HG03565 (cell line): ENCODE data around the gene ZCCHC13.
"Not testable (repeated sequence)": the region's sequence is repeated elsewhere in the genome, so short reads cannot be mapped to it uniquely, and the experiment has no call there.

Experiments
- ATAC-seq: cut with Tn5 transposase; IDR thresholded peaks from one replicate; pipeline ENCODE4 v1.9.1; 2021; ENCODE audit warnings: mild to moderate bottlenecking, moderate library complexity; ENCODE audit not compliant: unreplicated experiment

ZCCHC13 gene

GRCh38 chrX:74304016-74304415 lies at the start of gene ZCCHC13:
ZCCHC13 (plus strand) TSS chrX:74304180; CDS start chrX:74304267, 87 bp downstream.
- no peak for ATAC-seq

DNA sequence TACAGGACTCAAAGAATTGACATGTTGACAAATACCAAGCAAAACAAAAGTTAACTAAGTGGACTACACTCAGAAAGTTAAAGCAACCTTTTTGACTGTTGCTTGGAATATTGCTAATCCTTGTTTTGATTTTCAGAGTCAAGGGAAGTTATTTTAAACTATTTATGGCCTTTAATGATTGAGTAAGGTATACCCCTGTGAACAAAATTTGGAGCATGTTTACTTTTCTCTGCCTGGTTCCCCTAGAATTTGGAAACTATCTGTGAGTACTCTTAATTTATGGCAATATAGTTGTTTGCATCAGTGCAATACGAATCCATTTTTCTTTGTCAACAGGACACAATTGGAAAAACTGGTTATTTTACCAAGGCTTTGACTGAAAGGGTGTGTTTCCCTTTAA lies 45.9 kb upstream of the ZCCHC13 start:
- ATAC-seq = not testable (repeated sequence)

DNA sequence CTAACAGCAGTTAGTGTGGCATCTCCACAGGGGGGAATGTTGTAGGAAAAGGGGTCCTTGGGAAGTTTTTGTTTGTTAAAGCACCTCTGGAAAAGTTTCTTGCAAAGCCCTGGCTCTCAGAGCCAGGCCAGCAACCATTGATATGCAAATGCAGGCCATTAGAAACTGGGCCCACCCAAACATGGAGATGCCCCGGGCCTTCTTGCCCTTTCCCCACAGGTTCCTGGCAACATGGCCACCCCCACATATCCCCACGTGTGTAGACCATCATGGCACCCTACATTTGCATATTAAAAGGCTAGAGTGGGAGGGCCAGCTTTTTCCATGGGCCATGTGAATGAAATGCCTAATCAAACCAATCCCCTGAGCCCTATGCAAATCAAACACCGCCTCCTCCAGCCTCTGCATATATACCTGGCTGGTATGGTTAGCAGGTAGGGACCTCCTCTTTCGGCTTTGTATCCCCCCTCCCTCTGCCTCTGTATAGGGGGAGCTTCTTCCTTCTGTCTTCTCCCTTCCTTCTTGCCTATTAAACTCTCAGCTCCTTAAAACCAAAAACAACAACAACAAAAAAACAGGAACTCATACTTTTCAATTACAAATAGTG lies 44.0 kb upstream of the ZCCHC13 start:
- ATAC-seq = no peak

DNA sequence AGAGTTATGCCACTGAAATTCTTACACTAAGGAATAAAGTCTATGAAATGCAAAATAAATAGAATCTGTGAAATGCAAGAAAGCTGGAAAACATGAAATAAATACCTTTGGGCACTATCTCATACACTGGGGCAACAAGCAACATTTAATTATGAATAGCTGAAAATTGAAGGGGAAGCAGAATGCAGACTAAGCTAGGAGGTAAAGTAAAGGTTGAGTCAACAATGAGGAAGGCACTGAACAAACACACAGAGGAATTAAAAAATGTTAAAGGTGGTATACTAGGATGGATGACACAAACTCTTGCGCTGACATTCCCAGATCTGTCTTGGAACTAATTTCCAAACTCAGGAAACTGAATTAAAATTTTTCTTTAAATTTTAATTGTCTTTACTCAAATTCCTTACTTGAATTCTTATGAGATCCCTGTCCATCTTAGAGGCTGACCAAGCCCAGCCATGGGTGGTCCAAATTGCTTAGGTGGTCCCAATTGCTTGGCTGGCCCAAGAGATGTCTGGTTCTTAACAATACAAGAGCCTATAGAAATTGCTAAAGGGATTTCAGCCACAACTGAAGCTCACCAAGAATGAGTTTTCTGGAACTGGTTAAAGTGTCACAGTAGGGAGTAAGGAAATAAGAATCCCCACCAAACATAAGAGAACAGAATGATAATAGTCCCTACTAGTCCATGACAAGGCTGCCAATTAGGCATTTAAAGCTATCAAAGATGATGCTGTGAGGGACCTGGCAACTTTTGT lies 41.3 kb upstream of the ZCCHC13 start:
- no peak for ATAC-seq

GRCh38 chrX:74270393-74270792 lies 33.6 kb upstream of the ZCCHC13 start:
- ATAC-seq = no peak

GRCh38 chrX:74272230-74272629 lies 31.8 kb upstream of the ZCCHC13 start:
- ATAC-seq = peak; percentile 87

- no peak for ATAC-seq
Measured at GRCh38 chrX:74274516-74274915, 29.5 kb upstream of the ZCCHC13 start.

DNA sequence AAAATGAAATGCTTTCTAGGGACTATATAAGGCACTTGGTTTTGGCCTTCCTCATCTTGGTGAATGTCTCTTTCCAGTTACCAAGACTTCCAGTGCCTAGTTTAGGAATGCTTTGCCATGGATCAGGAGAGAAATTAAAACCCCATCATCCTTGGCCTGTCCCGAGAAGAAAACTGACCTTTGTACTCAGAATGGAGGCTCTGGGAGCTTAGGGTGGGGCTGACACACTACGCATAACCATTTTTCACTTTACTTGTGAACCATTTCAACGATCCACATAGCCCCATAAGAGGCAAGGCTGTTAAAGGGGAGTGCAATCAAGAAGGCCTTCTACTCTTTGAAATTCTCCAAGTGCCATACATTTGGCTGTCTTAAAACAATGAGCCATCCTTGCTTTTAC lies 26.7 kb upstream of the ZCCHC13 start:
- no peak for ATAC-seq

GRCh38 chrX:74277846-74278245 lies 26.1 kb upstream of the ZCCHC13 start:
- ATAC-seq = no peak

DNA sequence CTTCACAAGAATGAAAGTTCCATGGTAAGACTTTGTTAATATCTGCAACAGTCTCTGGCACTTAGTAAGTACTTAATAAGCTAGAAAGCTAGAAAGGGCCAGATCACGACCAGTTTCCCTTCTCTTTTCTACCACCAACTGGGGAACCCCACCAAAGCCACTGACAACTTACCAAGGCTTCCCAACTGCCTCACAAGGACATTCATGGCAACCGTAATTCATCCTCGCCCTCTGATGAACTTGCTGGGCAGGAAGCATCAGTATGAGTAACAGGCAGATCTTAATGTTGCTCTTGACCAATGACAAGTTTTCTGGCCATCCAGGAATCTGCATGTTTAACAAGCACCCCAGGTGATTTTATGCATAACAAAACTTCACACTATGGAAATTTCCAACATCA lies 23.2 kb upstream of the ZCCHC13 start:
- ATAC-seq = peak; percentile 69

- no peak for ATAC-seq
Measured at GRCh38 chrX:74284391-74284952, 19.5 kb upstream of the ZCCHC13 start.

GRCh38 chrX:74286950-74287740 lies 16.8 kb upstream of the ZCCHC13 start:
- no peak for ATAC-seq

- no peak for ATAC-seq
Measured at GRCh38 chrX:74291577-74291963, 12.4 kb upstream of the ZCCHC13 start.

DNA sequence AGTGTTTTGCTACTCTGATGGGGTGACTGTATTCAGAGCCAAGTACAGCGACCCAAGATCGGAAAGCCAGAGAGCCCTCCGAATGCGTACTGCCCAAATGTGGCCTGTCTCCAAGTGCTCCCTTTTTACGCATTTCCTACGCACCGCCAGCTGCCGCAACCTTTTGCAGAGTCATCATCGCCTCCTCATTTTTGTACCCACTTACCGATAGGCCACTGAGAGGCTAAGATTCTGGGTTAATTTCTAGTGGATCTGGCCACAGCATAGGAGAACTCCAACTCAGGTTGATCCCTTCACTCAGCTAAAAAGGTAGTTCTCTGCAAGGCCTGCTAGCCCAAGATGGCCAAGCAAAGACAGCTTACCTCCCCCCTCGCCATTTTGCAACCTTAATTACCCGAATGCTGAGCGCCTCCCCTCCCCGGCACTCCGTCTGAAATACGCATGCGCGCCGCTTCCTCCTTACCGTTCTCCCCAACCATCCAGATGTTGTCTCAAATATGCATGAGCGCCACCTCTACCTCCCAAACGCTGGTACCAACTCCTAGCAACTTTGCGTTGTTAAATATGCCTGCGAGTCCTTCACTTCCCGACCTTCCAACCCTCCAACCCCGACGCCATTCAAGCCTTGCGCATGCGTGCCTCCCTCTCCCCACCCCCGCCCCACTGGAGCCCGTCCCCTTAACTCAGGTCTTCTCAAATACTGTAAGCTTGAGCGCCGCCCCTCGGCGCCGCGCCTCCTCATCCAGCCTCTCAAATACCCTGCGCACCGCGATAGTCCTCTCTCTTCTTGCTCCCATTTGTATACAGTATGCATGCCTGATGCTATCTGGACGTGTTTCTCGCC lies 11.8 kb upstream of the ZCCHC13 start:
- ATAC-seq = peak; percentile 94

DNA sequence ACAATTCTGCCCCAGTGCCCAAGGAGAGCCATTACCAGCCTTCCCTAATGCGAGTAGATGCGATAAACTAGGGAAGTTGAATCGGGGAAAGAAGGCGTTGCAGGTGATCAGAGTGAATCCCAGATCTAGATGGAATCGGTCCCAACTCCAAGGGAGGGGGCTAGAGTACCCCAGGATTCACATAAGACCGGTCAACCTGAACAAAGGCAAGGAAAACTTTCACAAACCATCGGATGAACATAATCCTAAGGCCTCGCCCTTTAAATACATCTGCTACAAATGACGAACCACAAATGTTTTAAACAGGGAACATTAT lies 11.2 kb upstream of the ZCCHC13 start:
- ATAC-seq = no peak

- no peak for ATAC-seq
Measured at GRCh38 chrX:74293343-74293946, 10.5 kb upstream of the ZCCHC13 start.

GRCh38 chrX:74295101-74295500 lies 8.9 kb upstream of the ZCCHC13 start:
- no peak for ATAC-seq

- no peak for ATAC-seq
Measured at GRCh38 chrX:74297766-74298165, 6.2 kb upstream of the ZCCHC13 start.

DNA sequence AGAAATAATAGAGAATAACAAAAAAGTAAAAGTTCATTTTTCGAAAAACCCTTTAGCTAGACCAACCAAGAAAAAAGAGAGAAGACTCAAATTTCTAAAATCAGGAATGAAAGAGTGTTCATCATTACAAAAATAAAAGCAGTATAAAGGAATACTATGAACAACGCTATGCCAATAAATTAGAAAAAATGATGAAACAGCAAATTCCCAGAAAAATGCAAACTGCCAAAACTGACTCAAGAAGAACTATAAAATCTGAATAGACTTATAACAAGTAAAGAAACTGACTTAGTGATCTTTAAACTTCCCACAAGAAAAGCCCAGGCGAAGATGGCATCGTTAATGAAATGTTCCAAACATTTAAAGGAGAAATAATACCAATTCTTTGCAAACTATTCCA lies 3.1 kb upstream of the ZCCHC13 start:
- no peak for ATAC-seq

GRCh38 chrX:74318672-74319071 lies 14.7 kb downstream of the ZCCHC13 start:
- no peak for ATAC-seq
